GM12878 (cell line): ENCODE data around the gene MRC2. TPM values are rescaled to one million over a fixed set of nuclear protein-coding genes. Genes with fewer than 3 reads are reported as not detected.

Experiments used
- ATAC-seq: fragments of 200-7000 bp; cut with Tn5 transposase; 3 replicates; pipeline ENCODE4 v1.9.1; 2020; ENCODE audit warnings: mild to moderate bottlenecking, moderate library complexity
- BruUV-seq: library from RNA; stranded (reverse); fragments of 400-500 nt; replicated peaks from 2 replicates; lab custom pipeline; 2021; lab: Mats Ljungman, UMichigan
- CTCF ChIA-PET: fragments of 300-600 bp; sonication (Branson Sonifier 250); formaldehyde crosslinking; extraction: SDS; loops from one replicate; lab custom pipeline; 2021; ENCODE audit warnings: inconsistent platforms; lab: Yijun Ruan, JAX
- POLR2A ChIA-PET: fragments of 350-600 bp; formaldehyde crosslinking; extraction: SDS; loops from one replicate; lab custom pipeline; 2021; ENCODE audit warnings: inconsistent platforms; lab: Charles Lee
- RAD21 ChIA-PET: fragments of 300-600 bp; sonication (Branson Sonifier 250); formaldehyde crosslinking; loops from one replicate; lab custom pipeline; 2023; ENCODE audit warnings: antibody characterized with exemption; ENCODE audit not compliant: unreplicated experiment; lab: Charles Lee
- SMC1A ChIA-PET: fragments of 300-600 bp; sonication (Branson Sonifier 250); formaldehyde crosslinking; loops from one replicate; lab custom pipeline; 2023; ENCODE audit not compliant: unreplicated experiment, uncharacterized antibody; lab: Charles Lee
- DNase-seq: peaks from one replicate; pipeline ENCODE4 v3.0.0-alpha.2; 2011; ENCODE audit warnings: low read depth, low spot score
- FAIRE-seq: peaks from 3 replicates; lab custom pipeline; 2011; peaks lifted over from hg19 to GRCh38; lab: Jason Lieb, UNC
- H2AFZ ChIP-seq: 2 replicates; pipeline ENCODE4 v1.6.0; 2011; ENCODE audit warnings: low read depth, low read length, control low read depth; ENCODE audit not compliant: control insufficient read depth
- H3K27ac ChIP-seq: 2 replicates; pipeline ENCODE4 v1.5.1; 2011; ENCODE audit warnings: control low read depth; ENCODE audit not compliant: control insufficient read depth, insufficient read depth
- H3K27me3 ChIP-seq, 2 experiments: replicated peaks in 1 of 2; 2 replicates each; pipeline versions ENCODE4 v1.6.0 to v1.6.1; 2011; ENCODE audit warnings: low read length in 1 of 2; ENCODE audit not compliant: control insufficient read depth in 2 of 2, insufficient read depth in 2 of 2
- H3K36me3 ChIP-seq, 2 experiments: 2 replicates each; pipeline ENCODE4 v1.5.1; 2011; ENCODE audit warnings: low read length in 1 of 2; ENCODE audit not compliant: control insufficient read depth in 2 of 2, insufficient read depth in 2 of 2
- H3K4me1 ChIP-seq: 2 replicates; pipeline ENCODE4 v1.6.1; 2011; ENCODE audit warnings: mild to moderate bottlenecking, low read length, moderate library complexity, mixed read lengths; ENCODE audit not compliant: control insufficient read depth, insufficient read depth
- H3K4me2 ChIP-seq: 2 replicates; pipeline ENCODE4 v1.6.0; 2011; ENCODE audit warnings: control low read depth; ENCODE audit not compliant: control insufficient read depth, insufficient read depth
- H3K4me3 ChIP-seq: fragments of 200-600 bp; sonication (generic); 2 replicates; pipeline ENCODE4 v1.5.1; 2016
- H3K79me2 ChIP-seq: 2 replicates; pipeline ENCODE4 v1.6.0; 2011; ENCODE audit warnings: low read length; ENCODE audit not compliant: control insufficient read depth, insufficient read depth
- H3K9ac ChIP-seq: 2 replicates; pipeline ENCODE4 v1.8.0; 2011; ENCODE audit warnings: low read length, control low read depth, mixed read lengths; ENCODE audit not compliant: control insufficient read depth, insufficient read depth
- H3K9me3 ChIP-seq: replicated peaks from 3 replicates; pipeline ENCODE4 v1.5.1; 2011; ENCODE audit warnings: mild to moderate bottlenecking, low read length; ENCODE audit not compliant: control insufficient read depth, insufficient read depth
- H4K20me1 ChIP-seq: 2 replicates; pipeline ENCODE4 v1.6.0; 2011; ENCODE audit not compliant: control insufficient read depth, insufficient read depth
- BRCA1 ChIP-seq: IDR thresholded peaks from 2 replicates; pipeline ENCODE4 v1.6.1; 2011; ENCODE audit warnings: low read depth, low read length, improper control_type of control experiment
- CEBPZ ChIP-seq: fragments of 150-350 bp; IDR thresholded peaks from 2 replicates; pipeline ENCODE4 v1.6.1; 2016; ENCODE audit warnings: low read depth, low read length
- MEF2B ChIP-seq: fragments of 450-650 bp; IDR thresholded peaks from 2 replicates; pipeline ENCODE4 v1.6.1; 2018; ENCODE audit warnings: mild to moderate bottlenecking, moderate library complexity; ENCODE audit not compliant: partially characterized antibody, poor library complexity, severe bottlenecking
- MYB ChIP-seq: fragments of 150-350 bp; IDR thresholded peaks from 2 replicates; pipeline ENCODE4 v1.6.1; 2014; ENCODE audit warnings: mild to moderate bottlenecking, low read depth, low read length, borderline replicate concordance
- NBN ChIP-seq: fragments of 450-650 bp; IDR thresholded peaks from 2 replicates; pipeline ENCODE4 v1.6.1; 2016
- NR2C1 ChIP-seq: fragments of 450-650 bp; IDR thresholded peaks from 2 replicates; pipeline ENCODE4 v1.6.1; 2017; ENCODE audit warnings: antibody characterized with exemption, mild to moderate bottlenecking, moderate library complexity
- SP1 ChIP-seq: IDR thresholded peaks from one replicate; pipeline ENCODE4 v1.6.1; 2011; ENCODE audit warnings: low read depth, low read length
- STAT1 ChIP-seq: fragments of 450-650 bp; conservative IDR thresholded peaks from 2 replicates; pipeline ENCODE4 v1.6.1; 2014; ENCODE audit warnings: antibody characterized with exemption, mild to moderate bottlenecking
- TBL1XR1 ChIP-seq: IDR thresholded peaks from 2 replicates; pipeline ENCODE4 v1.6.1; 2012; ENCODE audit warnings: low read depth, low read length, improper control_type of control experiment
- ZNF24 ChIP-seq: fragments of 450-650 bp; IDR thresholded peaks from 2 replicates; pipeline ENCODE4 v1.6.1; 2017; ENCODE audit warnings: antibody characterized with exemption, mild to moderate bottlenecking
- ZNF622 ChIP-seq: fragments of 450-650 bp; IDR thresholded peaks from 2 replicates; pipeline ENCODE4 v1.6.1; 2017; ENCODE audit warnings: mild to moderate bottlenecking, inconsistent platforms
- WGBS: methylation state at CpG from one replicate; pipeline ENCODE4 v1.1.6; 2016; ENCODE audit warnings: low lambda C conversion rate; ENCODE audit not compliant: insufficient replicate concordance, insufficient coverage; ENCODE audit errors: missing lambda C conversion rate; 5-methylcytosine and 5-hydroxymethylcytosine counted together
- in situ Hi-C: fragments of 300-500 bp; cut with MboI; formaldehyde crosslinking; loops from 9 replicates; pipeline ENCODE4 v1.14.3; 2018; ENCODE audit warnings: mixed read lengths
- intact Hi-C: fragments of 100-400 bp; cut with micrococcal nuclease; formaldehyde crosslinking; loops from one replicate; pipeline ENCODE4 v1.14.2; 2022; ENCODE audit not compliant: unreplicated experiment
- polyA plus RNA-seq, 11 experiments: library from polyadenylated mRNA; depleted of rRNA in 4 of 11; unstranded in 6 of 11; stranded (reverse) in 5 of 11; fragments of >200 nt; fragmentation: Nextera tagmentation in 4 of 11; fragmentation: Illumina TruSeq in 1 of 11; extraction: Ambion mirVana in 4 of 11; extraction: Trizol in 1 of 11; gene quantifications; 1 replicate in 1 of 11; 2 replicates in 10 of 11; pipeline versions ENCODE4 v1.2.1 to v1.2.3, GENCODE V29; 2011 to 2016; ENCODE audit warnings: inconsistent platforms in 2 of 11, missing spikeins in 2 of 11, low read depth in 1 of 11
- total RNA-seq, 4 experiments: library from RNA; depleted of rRNA in 3 of 4; stranded (reverse); fragments of >200 nt in 3 of 4; fragmentation: Illumina TruSeq in 1 of 4; extraction: Trizol in 1 of 4; gene quantifications; 2 replicates each; pipeline versions ENCODE4 v1.2.1 to v1.2.3, GENCODE V29; 2013 to 2021

MRC2 gene
- total and polyA plus RNA-seq, 10 of the 15 experiments (the other 5 are each of a cell fraction or from before 2014, with no cell fraction given), result 0.04 to 0.96 (median 0.30) TPM; not detected in 1

GRCh38 chr17:62580947-62581346, 46.5 kb upstream of the MRC2 start (continued):
- TF ChIP-seq CEBPZ, result no peak
- no peak for TF ChIP-seq NBN
- no peak for TF ChIP-seq SP1

- DNase-seq, result no peak
- Histone ChIP-seq H3K79me2 (no peaks in the 10 kb centered on the region), H3K4me2 (no peak overlapping the region), H2AFZ (no peak overlapping the region), H4K20me1 (no peaks in the 10 kb centered on the region), H3K4me3 (no peak overlapping the region), H3K9ac (no peak overlapping the region), H3K9me3 (no peaks in the 10 kb centered on the region), H3K4me1 (no peaks in the 10 kb centered on the region), H3K36me3 (peaks cover 0 to 15% of the 10 kb centered on the region in 2 experiments; a peak in 2 of 4 replicates), H3K27ac (no peak overlapping the region), H3K27me3 (no peaks in the 10 kb centered on the region)
- POLR2A ChIA-PET, result interaction anchor here (0.6 kb wide), 1 partner anchor 16 kb away, joined by 4 read pairs; no protein-coding TSS in a partner anchor
- TF ChIP-seq NBN, result no peak
- TF ChIP-seq BRCA1, result no peak
- TF ChIP-seq NR2C1, result no peak
- TF ChIP-seq STAT1, result no peak
- no peak for TF ChIP-seq ZNF24
- no peak for TF ChIP-seq TBL1XR1
- TF ChIP-seq ZNF622, result no peak
- TF ChIP-seq MEF2B, result no peak
- no peak for TF ChIP-seq MYB
- CTCF ChIA-PET, result no interaction called here
- intact Hi-C loops (no loop called here), in situ Hi-C loops (no loop called here)
- no peak for FAIRE-seq
- 100% methylated on average over 1 of the region's 1 CpG for WGBS
- RAD21 ChIA-PET, result no interaction called here
- no TSS peak for BruUV-seq
- ATAC-seq, result no peak
- SMC1A ChIA-PET, result no interaction called here
Observed at GRCh38 chr17:62581764-62582163, 45.7 kb upstream of the MRC2 start.
